Stimulated activated CD4-positive, alpha-beta T cell treated with anti-CD3 and anti-CD28 coated beads, Interleukin-4, amount 100 ng/mL, for 24 hours (primary cell): ENCODE data around the gene SDCBP2.

Experiments used
- DNase-seq: peaks from one replicate; pipeline ENCODE4 v3.0.0-alpha.2; 2020

Gene SDCBP2

DNA sequence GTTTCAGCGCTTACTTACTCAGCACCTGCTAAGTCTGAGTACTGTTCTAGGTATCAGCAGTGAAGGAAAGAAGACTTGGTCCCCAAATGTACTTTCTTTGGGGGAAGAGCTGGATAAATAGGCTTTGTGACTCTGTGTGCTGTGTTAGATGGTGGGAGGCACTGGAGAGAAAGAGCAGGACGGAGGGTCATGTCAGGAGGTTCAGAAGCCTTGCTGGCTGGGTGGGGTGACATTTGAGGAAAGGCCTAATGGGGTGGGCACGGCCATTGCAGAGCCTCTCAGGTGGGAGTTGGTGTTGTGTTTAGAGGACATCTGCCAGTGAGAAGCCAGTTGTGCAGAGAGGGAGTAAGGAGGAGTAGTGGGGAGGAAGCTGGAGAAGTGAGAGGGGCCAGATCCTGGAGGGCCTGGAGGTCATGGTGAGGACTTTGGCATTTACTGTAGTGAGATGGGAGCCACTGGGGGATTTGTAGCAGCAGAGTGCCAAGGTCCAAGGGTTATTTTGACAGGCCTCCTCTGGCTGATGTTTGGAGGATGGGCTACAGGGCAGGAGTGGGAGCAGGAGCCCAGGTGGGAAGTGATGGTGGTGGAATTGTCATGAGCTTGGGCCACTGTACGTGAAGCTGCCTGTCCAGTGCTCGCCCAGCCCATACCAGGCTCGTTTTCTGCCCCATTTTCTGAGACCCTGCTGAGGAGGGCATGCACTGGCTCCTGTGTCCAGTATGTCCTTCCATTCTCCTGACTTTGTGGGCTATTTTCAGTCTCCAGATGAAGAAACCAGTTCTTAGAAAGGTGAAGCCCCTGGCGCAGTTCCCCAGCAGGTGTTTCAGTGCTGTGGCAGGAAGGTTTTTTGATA lies 886 bp downstream of the SDCBP2 start:
- peak; percentile 3 for DNase-seq

DNA sequence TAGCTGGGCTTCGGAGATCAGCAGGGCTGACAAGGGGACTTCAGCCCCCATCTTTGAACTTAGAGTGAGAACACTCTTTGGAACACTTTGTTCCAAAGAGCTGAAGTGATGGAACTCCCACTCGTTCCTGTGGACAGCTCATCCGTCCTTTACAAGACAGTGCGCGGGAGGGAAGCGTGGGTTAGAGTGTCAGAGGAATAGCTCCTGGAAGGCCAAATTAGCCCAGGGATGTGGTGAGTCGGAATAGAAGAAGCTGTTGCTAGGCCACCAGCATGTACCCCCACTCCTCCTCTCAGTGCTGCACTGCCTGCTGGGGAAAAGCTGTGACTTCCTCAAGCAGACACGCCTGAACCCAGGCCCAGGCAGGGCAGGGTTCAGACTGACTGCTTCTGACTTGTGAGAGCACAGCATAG lies 1.7 kb downstream of the SDCBP2 start:
- peak; percentile 14 for DNase-seq

DNA sequence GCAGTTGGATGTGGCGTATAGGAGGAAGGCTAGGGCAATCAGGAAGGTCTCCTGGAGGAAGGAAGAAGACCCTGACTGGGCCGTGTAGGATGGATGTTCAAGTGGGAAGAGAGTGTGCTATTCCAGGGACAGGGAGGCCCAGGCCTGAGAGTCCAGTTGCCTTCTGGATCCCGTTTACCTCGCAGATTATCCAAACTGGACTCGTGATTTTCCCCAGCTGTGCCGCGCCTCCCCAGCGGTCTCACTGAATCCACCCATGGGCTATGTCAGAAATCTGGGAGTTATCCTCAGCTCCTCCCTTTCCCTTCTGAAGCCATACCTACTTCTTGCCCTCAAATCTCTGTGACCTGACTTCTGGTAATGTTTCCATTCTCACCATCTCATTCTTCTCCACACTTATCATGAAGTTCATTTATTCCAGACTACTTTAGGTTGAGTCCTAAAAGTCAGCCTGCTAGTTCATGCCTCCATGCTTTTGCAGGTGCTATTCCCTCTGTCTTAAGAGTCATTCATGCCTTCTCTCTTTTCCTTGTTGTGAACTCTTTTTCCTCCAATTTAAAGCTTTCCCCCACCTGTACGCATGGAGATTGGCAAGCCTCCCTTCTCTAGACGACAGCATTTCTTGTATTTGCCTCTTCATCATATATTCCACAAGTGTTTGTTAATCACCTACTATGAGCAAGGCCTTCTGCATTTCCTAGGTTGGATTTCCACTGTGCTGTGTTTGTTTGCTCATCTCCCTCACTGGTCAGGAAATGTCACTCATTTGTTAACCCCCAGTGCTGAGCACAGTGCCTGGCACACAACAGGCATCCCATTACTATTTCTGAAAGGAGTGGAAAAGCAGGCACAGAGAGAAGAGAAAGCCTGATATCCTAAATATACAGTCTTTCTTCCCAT lies 2.7 kb downstream of the SDCBP2 start:
- no peak for DNase-seq

DNA sequence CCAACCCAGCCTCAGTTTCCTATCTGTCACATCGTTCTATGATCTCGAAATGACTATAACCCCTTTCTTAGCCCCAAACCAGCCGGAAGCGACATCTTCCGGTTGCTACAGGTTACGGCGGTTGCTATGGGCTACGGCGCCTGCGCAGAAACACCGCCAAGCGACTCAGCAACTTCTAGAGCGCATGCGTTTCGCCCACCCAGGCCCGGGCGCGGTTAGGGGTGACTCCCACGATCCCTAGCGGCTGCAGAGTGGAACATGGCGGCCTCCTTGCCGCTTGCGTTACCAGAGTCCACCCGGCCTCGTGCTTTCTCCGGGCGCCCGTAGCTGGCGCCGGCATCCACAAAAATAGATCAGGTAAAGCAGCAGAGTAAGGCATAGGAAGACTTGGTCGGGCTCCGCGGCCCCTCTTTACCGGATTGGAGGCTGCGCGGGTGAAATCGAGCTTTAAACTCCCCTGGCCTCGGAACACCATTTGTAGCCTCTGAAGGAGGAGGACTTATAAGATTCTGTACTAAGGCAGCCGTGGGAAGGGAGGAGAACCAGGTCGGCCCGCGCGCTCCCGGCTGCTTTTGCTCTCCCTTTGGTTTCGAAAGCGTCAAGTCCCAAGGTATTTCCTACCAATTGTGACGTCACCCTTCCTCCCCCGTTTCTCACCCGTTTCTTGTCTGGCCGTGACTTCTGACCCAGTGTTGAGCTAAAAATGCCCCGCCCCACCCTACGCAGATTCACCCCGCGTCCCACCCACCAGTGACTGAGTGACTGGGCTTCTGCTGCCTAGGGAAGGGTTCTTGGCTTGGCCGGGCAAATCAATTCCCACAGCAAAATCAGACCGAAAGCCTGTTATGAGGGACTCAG lies 3.5 kb downstream of the SDCBP2 start:
- peak; percentile 99 for DNase-seq

DNA sequence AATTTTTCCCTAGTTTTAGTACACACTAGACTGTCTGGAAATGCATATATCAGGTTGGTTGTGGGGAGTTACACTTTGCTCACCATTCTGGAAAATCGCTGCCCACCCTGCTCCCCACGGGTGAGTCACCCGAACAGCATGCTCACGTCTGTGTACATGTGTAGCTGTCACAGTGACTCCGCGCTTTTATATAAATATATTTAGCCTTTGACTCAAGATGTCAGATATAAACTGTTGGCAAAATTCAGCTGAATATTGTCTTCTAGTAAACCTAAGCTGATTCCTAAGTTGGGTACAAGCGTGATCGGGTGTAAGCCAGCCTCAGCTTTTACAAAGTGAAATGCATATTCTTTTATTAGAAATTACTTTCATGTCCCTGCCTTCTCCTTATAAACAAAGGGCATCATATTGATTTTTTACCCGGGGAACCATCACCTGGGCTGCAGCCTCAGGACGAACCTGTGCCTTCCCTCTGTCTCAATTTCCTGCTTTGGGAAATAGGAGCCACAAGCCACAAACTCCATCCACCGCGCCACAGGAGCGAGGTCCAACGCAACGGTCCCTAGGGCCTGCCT lies 4.3 kb downstream of the SDCBP2 start:
- peak; percentile 48 for DNase-seq

DNA sequence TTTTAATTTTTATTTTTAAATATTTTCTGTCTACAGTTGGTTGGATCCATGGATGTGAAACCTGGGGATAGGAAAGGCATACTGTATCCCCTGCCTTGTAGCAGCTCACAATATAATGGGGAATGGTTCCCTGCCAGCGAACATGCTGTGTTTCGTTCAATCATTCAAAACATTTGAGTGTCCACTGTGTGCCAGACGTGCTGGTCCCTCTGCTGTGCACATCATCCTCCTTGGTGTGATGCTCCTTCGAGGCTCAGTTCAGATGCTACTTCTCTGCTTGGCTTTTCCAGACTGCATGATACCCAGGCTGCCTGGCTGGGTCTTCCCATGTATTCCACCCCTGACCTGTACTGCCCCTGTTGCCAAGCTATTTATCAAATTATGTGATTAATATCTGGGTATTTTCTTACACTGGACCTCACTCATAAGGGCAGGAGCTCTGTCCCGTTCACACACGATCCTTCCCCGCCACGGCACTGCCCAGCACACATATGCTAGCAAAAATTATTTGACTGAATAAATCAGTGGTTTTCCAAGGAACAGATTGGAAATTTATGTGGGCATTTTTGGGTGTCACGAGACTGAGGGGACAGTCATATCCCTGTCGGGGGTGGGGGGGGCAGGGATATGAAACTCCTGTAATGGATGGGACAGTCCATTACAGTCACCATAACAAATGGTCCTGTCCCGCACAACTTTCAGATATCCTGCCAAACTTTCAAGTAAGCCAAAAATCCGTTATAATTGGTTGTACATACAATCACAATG lies 4.9 kb downstream of the SDCBP2 start:
- DNase-seq = no peak

DNA sequence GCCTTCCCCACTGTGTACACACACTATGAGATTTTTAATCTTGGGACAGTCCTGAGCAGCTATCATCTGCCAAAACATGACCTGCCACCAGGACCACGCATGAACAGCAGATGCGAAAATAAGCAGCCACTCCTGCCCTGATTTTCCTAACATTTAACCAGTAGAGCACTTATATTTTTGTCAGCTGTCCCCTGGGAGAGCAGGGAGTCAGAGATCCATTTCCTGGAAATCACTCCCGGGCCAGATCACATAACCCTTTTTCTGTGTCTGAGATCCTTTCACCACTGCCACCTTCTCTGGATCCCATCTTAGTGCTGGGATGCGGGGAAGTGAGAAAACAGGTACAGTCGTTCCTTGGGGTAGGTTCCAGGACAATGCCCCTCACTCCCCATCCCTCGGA lies 5.7 kb downstream of the SDCBP2 start:
- DNase-seq = no peak

DNA sequence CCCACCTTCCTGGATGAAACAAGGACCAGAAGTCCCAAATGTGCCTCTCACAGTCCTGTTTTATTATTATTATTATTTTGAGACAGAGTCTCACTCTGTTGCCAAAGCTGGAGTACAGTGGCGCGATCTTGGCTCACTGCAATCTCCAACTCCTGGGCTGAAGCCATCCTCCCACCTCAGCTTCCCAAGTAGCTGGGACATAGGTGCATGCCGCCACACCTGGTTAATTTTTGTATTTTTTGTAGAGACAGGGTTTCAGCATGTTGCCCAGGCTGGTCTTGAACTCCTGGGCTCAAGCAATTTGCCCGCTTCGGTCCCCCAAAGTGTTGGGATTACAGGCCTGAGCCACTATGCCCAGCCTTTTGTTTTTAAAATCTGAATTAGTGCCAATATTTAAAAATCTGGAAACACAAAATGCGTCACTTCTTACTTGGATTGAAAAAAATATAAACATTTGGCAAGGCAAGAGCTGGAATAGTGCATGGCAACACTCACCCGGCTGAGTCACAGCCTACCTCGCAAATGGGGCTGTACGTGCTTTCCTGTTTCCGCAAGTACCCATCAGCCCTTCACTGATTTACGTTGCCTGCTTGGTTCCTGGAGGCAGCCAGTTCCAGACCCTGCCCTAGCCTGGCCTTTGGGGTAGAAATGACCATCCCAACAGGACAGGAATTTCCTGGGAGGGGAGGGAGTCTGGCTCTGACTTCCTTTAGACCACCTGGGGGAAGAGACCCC lies 6.3 kb downstream of the SDCBP2 start:
- no peak for DNase-seq

DNA sequence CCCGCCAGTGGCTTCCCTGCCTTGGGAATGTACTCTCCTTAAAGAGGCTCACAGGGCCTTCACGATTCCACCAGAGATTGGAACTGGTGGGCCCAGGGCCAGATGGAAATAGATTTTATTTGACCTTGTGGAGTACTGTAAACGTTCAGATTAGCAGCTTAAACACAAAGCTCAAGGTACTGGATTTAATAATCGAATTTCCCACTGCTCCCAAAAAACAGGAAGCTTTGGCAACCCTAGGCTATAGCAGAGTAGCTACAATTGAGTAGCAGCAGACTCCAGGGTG lies 7.3 kb downstream of the SDCBP2 start:
- no peak for DNase-seq

DNA sequence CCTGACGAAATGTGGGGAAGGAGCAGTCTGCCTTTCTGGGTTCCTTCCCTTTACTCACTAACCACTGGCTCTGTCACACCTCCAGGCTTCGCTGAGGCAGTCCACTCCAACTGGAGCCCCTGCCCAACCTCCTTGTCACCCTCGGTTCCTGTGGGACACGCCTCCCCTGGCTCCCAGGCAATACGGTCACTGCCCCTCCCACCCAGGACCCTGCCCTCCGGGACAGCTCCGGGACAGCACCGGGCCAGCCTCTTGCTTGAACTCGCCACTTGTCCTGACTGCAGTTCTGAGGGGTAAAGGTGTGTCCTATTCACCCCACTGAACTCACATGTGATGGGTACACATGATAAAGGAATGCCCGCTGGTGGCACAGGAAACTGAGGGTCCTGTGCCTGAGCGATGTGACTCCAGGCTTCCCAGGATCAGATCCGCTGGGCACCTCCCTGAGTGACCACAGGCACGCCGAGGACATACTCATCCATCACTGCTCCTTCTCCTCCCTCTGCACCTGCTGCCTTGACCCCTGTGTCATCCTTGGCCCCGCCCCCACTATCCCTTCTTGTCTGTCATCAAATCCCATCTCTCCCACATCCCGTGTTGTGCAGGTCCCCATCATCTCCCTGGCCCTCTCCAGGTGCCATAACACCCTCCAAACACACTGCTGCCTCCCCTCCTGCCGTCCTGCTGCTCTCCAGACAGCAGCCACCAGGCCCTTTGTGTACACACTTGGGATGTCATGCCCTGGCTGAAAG lies 7.9 kb downstream of the SDCBP2 start:
- DNase-seq = no peak

DNA sequence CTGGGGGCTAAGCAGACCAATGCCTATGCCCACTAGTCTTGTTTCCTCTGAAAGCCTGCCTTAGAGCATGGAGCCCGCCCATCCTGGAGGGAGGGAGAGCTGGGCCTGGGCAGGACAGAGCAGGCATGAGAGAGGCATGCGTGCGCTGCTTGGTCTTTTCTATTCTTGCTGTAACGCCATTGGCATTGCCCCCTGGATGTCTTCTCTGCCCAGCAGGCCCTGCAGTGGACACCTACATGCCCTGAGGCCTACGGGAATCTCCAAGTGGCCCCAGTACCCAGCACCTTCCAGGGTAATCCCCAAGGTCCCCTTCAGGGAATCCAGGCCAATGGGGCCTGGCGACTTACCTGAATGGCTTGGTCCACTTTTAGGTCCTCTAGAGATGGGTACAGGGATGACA lies 8.9 kb downstream of the SDCBP2 start:
- DNase-seq = no peak

DNA sequence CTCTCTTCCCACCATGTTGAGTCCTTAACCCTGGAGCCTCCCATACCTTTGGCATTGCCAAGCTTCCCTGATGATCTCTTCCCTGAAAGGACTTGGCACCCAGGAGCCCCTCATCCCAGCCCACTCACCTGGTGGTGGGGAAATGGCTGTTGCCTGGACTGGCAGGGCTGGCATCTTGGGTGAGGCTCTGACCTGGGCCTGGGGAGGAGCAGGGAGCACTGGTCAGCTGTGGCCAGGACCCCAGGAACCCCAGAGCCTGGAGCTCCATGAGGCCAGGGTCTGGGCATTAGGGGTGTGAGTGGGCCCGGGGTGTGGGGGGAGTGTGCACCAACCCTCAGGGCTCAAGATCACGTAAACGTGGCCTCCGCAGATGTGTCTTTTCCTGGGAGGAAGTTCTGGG lies 9.5 kb downstream of the SDCBP2 start:
- DNase-seq = no peak

DNA sequence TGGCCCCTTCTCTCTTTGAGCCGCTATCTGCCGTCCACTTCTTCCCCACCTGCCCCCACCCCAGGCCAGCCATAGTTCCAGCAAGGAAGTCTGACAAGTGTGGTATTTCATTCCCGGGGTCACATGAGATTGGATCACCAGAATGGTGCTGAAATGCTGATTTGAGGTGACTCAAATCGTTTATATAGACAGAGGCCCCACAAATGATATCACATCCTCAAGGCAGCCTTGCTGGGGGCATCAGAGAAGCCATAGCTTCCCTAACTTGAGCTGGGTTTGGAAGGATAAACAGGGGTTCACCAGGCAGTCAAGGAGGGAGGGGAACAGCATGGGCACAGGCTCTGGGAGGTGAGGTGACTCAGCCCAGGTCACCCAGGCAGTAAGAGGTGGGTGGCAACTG lies 9.9 kb downstream of the SDCBP2 start:
- DNase-seq = no peak

DNA sequence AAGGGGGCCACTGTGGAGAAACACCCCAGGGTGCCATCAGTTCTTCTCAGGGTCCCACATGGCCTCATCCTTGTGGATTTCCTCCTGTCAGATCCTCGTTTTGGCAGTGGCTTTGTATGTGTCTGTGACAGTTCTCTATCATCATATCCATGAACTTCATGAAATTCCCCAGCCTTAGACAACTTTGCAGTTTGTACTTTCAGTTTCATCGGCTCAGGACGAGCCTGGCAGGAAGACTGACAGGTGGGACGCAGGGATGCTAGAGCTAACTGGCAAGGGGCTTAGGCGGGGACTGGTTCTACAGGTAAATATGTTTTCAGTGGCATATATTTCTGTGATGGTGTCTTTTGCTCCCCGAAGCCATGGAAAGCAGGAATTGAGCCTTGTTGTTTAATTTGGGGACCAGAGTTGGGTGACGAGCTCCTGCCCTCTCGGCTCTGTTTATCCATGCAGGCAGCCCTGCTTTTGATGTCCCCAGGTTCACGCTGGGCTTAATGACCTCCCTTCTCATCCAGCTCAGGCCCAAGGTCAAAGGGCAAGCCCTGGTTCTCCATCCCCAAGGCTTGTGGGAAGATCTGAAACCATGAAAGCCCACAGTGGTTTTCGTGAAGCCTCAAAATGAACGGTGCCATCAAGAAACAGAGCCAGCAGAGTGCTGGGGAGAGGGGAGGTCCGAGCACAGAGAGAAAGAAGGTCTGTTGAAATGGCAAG lies 11.2 kb downstream of the SDCBP2 start:
- DNase-seq = no peak

DNA sequence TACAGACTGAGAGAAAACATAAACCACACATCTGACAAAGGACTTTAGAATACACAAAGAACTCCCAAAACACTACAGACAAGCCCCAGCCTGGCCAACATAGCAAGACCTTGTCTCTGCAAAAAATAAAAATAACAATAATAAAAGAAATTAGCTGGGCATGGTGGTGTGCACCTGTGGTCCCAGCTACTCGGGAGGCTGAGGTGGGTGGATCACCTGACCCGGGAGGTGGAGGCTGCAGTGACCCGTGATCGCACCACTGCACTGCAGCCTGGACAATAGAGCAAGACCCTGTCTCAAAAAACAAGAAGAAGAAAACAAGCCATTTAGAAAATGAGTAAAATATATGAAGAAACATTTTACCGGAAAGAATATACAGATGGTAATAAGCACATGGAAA lies 13.1 kb downstream of the SDCBP2 start:
- DNase-seq = no peak

DNA sequence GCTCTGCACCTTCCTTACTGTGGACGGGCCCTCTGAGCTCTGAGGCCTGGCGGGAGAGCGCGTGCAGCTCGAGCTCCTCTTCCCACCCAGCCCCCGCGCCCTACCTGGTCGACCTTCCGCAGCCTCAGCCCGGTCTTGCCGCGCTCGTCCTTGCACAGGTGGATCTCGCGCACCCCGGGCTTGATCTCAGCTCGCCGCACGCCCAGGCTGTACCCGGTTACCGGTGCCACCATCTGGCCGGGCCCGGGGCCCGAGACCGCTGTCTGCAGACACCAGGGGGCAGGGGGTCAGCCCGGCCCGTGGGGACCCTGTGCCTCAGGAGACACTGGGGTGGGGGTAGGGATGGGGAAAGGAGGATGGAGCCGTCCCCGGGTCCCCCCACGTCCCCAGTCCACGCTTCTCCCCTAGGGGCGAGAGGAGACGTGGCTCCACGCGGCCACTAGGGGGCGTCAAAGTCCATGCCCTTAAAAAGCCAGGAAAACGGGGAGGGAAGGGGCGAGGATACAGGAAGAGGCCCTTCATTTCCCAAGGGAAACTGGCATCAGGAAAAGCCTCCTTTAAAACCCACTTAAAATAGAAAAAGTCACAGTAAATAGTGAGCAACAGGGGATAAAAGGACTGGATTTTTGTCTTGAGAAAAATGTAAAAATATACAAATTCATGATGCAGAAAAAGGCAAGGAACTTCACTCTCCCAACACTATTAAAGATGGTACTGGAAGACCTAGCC lies 15.5 kb downstream of the SDCBP2 start:
- peak; percentile 72 for DNase-seq

DNA sequence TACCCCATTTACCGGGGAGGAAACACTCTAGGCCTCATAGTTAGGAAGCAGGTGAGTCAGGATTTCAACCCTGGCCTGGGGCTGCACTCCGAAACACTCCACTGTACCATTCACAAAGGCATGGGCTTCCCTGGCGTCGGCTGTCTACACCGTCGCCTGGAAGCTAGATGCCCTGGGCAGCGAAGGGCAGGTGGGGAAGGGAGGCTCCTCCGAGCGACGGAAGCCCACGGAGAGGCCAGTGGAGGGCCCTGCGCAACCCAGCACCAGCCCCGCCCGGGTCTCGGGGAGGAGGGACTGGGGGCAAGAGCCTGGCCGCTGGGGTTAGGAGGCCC lies 16.1 kb downstream of the SDCBP2 start:
- no peak for DNase-seq

DNA sequence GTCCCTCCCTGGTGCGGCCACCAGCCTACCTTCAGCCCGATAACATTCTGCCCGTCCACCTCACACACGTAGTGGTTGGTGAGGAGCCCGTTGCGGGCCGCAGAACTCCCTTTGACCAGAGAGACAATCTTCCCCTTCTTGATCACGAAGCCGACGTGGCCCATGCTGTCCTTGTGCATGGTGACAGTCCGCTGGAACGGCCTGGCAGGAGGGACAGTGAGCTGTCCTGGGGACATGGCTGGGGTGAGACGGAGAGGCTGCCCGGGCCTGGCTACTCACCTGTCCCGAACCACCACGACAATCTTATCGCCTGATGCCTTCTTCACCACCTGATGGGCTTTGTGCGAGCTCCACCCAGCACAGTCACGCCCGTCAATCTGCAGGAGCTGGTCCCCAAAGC lies 16.6 kb downstream of the SDCBP2 start:
- no peak for DNase-seq

DNA sequence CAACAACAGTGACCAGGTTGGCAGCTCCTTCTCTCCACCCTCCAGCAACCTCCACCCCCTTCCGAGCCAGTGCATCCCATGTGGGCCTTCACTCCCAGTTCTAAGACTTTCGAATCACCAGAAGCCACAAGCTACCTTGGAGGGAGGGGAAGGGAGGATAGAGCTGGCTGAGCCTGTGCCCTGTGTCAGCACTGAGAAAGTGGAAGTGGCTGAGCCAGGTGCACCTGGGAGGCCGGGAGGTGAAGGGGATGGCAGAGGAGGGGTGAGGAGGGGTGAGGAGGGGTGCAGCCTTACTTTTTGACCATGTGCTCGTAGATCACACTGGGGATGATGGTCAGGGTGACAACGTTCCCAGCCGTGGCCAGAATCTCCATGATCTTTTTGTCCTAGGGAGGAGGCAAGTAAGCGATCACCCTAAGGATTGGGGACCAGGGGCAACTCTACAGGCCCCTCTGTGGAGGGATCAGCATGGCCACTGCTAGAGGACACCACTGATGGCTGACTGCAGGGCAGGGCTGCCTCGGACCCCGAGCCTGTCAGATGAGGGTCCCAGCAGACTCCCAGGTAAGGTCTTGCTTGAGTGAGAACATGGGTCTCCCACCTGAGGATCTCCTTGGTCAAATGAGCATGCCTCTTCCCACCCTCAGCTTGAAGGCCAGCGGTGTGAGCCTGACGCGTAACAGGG lies 18.3 kb downstream of the SDCBP2 start:
- DNase-seq = no peak
